DLD1 (cell line): ENCODE results near the gene ZBED4.

Experiments
- in situ Hi-C: cut with HindIII; loops from 2 replicates; pipeline ENCODE4 v1.10.0; 2017; ENCODE audit warnings: low sequenced_read_pairs

ZBED4 gene

DNA sequence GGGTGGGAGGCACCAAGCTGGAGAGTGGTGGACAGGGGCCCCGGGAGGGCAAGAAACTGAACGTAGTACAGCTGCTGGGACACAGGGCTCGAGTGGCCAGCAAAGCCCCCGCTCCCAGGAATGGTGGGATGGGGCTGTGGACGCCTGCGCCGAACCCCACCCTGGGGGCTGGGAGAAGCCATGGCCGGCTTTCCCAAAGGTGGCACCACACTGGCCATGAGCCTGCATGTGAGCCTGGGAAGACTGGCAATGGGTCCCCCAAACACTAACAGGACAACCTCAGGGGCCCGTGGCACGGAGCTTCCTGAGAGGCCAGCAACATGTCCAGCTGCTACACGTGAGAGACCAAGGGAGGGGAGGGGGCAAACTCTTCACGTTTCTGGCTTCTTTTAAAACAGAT, 60.6 kb downstream of the ZBED4 start:
- in situ Hi-C loops: loop anchor here (25.0 kb wide), 1 partner anchor 98 kb away; the partner anchor contains the start of gene IL17REL

DNA sequence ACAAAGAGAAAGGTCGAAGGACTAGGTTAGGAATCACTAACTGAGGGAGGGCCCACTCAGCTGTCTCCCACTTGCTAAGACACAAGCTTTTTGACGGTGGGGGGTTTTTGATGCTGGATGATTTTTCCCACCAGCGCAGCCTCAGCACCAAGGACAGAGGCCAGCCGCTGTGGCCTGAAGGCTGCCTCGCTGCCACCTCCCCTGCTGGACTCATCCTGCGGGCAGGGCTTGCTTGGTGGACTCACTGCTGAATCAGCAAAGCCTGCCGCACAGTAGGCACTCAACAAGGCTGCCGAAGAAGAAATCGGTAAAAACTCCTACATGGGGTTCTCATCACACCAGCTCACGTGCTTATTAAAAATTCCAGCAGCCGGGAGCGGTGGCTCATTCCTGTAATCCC, 62.0 kb downstream of the ZBED4 start:
- in situ Hi-C loops: loop anchor here (25.0 kb wide), 1 partner anchor 97 kb away; the partner anchor contains the start of gene IL17REL

DNA sequence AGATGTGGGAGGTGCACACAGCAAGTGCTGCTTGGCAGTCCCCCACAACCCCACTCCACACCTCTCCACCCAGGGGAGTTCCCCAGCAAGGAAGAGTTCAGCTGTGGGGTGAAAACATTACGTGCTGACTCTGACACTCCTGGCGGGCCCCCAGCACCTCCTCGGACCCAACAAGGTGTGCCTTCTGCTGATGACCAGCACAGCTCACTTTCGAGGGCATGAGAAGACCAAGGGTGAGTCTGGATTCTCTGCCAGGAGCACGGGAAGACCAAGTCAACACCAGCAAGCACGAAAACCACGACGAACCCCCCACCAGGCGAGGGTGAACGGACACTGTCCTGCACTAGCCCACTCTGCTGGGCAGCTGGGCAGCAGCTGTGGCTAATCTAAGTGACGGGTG, 63.2 kb downstream of the ZBED4 start:
- in situ Hi-C loops: loop anchor here (25.0 kb wide), 1 partner anchor 95 kb away; the partner anchor contains the start of gene IL17REL

DNA sequence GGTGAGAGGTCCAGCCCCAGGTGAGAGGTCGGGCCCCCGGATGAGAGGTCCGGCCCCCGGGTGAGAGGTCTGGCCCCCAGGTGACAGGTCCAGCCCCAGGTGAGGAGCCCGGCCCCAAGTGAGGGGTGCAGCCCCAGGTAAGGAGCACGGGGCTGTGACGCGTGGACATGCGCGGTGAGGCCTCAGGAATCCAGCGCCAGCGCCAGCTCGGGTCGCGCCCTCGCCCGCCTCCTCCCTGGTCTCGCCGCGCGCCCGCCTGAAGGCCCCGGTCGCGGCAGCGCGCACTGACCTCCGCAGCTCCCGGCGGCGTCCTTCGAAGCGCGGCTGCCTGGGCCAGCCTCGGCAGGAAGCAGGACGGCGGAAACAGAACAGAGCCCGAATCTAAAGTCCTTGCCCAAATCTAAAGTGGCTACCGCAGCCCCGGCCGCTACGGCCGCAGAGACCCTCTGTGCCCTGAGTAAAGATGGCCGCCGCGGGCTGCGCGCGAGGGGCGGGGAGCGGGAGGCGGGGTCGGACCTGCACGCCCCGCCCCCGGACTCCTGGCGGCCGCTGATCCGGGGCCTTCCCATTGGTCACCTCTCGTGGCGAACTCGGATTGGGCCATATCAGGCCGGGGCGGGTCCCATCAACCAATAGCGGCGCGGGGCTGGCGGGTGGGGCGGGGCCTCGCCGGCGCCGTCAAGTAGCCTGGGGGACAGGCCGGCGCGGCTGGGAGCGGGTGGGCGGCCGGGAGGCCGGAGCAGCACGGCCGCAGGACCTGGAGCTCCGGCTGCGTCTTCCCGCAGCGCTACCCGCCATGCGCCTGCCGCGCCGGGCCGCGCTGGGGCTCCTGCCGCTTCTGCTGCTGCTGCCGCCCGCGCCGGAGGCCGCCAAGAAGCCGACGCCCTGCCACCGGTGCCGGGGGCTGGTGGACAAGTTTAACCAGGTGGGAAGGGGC, 64.6 kb downstream of the ZBED4 start, which contains the start of the genes ALG12 and CRELD2:
TSS of gene ALG12 (minus strand) at position 465 of the 937 bp plus-strand sequence. CDS start 4,673 bp downstream, outside the sequence.
TSS of gene CRELD2 (plus strand) at position 661 of the 937 bp plus-strand sequence. CDS start at position 797, 136 bp downstream.
- in situ Hi-C loops: loop anchor here (25.0 kb wide), 1 partner anchor 94 kb away; the partner anchor contains the start of gene IL17REL

DNA sequence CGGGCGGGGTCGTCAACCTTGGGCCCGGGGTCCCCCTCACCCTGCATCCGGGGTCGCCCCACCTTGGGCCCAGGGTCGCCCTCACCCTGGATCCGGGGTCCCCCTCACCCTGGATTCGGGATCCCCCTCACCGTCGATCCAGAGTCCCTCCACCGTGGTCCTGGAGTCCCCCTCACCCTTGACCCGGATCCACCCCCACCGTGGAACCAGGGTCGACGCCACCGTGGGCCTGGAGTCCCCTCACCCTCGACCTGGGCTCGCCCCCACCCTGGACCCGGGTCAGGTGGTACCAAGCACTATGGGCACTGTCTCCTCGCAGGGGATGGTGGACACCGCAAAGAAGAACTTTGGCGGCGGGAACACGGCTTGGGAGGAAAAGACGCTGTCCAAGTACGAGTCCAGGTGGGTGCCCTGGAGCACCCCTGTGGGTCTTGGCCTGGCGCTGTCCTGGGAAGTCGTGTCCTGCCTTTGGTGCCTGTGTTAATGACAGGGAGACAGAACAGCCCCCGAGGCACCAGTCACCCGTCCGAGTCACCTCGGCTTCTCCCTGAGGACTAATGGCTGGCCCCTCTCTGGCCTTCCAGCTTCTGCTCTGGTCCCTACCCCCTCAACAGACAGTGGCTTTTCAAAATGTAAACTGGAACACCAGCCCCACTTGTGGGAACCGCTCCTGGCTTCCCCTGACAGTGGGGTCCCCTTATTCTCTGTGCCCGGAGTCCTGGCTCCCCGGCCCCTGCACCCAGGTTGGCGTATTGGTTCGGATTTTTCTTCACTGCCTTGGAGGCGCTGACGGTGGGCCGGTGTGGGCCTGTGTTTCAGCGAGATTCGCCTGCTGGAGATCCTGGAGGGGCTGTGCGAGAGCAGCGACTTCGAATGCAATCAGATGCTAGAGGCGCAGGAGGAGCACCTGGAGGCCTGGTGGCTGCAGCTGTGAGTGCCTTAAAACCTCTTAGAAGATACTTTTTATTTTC, 65.6 kb downstream of the ZBED4 start:
- in situ Hi-C loops: loop anchor here (25.0 kb wide), 1 partner anchor 93 kb away; the partner anchor contains the start of gene IL17REL

DNA sequence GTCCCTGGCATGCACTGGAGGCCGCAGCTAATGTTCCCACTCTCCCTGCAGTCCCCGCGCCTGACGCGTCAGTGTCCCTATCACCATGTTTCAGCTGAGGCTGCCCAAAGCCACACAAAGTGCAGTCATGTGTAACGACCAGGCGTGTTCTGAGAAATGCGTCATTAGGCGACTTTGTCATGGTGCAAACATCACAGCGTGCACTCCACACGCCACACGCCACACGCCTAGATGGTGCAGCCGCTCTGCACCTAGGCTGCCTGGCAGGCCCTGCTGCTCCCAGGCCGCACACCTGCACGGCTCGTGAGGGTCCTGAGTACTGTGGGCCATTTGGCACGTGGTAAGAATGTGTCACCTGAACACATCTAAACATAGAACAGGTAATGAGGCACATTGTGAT, 67.2 kb downstream of the ZBED4 start:
- in situ Hi-C loops: loop anchor here (25.0 kb wide), 1 partner anchor 91 kb away; the partner anchor contains the start of gene IL17REL

DNA sequence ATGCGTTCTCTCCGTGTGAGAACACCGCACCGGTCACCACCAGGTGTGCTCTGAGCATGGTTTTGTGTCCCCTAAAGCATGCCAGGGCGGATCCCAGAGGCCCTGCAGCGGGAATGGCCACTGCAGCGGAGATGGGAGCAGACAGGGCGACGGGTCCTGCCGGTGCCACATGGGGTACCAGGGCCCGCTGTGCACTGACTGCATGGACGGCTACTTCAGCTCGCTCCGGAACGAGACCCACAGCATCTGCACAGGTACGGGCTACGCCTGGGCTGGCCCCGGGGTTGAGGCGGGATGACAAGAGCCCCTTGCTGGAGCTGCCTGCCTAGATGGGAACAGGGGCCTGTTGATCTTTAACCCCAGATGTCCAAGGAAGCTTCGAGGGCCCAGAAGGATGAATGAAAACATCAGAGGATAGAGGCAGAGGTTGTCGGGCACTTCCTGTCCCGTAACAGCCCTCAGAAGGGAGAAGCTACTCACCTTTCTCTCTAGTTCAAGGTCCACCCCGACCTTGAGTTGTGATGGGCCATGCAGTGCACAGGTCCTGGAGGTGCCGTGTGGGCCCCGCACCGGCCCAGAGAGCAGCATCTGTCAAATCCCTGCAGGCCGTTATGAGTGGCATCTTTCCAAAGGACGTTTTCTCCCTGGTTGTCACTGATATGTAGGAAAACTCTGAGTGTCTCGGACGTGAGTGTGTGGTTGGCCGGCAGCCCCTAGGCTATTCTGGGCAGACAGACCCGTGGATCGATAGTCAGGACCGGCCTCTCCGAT, 68.0 kb downstream of the ZBED4 start:
- in situ Hi-C loops: loop anchor here (25.0 kb wide), 1 partner anchor 91 kb away; the partner anchor contains the start of gene IL17REL

DNA sequence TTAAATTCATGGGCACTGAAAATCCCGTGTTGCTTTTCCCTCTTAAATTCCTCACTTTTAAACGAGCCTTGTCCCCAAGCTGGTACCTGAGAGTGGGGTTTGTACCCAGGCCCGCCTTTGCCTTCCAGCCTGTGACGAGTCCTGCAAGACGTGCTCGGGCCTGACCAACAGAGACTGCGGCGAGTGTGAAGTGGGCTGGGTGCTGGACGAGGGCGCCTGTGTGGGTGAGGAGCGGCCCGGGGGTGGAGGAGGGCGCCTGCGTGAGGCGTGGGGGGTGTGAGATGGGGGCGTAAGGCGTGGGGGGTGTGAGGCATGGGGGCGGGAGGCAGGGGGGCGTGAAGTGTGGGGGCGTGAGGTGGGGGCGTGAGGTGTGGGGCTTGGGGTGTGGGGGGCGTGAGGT, 68.8 kb downstream of the ZBED4 start:
- in situ Hi-C loops: loop anchor here (25.0 kb wide), 1 partner anchor 90 kb away; the partner anchor contains the start of gene IL17REL

DNA sequence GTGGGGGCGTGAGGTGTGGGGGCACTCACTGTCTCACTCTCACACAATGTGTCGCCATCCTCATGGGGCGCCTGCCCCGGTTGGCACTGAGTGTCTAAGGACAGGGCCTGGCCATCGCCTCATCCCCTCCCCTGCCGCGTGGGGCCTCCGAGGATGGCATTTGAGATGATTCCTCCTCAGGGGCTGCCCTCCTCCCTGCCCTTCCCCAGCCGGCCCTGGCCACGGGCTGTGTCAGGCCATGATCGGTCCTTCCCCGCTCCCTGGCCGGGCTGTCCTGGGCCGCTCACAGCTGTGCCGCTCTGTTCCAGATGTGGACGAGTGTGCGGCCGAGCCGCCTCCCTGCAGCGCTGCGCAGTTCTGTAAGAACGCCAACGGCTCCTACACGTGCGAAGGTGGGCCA, 69.3 kb downstream of the ZBED4 start:
- in situ Hi-C loops: loop anchor here (25.0 kb wide), 1 partner anchor 89 kb away; the partner anchor contains the start of gene IL17REL

DNA sequence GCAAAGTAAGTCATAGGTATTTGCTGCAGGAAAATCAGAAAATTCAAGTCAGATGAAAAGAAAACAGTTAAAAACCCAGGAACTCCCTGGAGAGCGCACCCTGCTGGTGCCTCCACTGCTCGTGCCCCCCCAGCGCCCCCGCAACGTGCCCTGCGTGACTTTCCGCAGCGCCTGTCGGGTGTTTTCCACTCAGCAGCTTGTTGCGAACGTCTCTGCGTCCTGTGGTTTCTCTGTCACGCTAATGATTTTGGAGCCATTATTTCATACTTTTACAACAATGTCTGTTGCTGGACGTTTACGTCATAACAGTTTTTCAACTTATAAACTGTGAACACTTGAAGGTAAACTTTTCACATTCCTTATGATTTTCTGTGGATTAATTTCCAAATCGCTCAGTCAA, 69.8 kb downstream of the ZBED4 start:
- in situ Hi-C loops: loop anchor here (25.0 kb wide), 1 partner anchor 89 kb away; the partner anchor contains the start of gene IL17REL

DNA sequence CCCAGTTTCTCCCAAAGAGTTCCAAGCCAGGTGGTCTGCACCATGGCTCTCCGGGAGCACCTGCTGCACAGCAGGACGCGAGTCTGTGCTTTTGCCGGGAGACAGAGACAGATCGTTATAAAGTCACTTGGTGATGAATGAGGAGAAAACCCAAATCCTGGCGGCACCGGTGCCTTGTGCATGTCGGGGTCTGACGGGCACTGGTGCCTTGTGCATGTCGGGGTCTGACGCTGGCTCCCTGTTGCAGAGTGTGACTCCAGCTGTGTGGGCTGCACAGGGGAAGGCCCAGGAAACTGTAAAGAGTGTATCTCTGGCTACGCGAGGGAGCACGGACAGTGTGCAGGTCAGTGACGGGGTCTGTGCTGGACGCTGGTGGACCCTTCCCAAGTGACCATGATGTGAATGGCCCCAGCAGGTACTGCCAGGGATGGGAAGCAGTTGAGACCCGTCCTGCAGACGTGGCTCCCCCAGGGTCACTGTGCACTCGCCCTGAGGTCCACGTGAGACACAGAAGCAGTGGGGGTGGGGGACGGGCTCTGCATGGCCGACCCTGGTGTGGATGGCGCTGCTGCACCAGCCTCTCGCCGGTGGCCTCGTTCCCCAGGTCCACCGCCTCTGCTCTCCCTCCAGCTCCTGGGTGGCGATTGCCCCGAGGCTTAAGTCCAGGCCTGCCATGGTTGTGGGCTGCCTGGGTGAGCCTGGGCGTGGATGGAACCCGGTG, 70.6 kb downstream of the ZBED4 start:
- in situ Hi-C loops: loop anchor here (25.0 kb wide), 1 partner anchor 88 kb away; the partner anchor contains the start of gene IL17REL

DNA sequence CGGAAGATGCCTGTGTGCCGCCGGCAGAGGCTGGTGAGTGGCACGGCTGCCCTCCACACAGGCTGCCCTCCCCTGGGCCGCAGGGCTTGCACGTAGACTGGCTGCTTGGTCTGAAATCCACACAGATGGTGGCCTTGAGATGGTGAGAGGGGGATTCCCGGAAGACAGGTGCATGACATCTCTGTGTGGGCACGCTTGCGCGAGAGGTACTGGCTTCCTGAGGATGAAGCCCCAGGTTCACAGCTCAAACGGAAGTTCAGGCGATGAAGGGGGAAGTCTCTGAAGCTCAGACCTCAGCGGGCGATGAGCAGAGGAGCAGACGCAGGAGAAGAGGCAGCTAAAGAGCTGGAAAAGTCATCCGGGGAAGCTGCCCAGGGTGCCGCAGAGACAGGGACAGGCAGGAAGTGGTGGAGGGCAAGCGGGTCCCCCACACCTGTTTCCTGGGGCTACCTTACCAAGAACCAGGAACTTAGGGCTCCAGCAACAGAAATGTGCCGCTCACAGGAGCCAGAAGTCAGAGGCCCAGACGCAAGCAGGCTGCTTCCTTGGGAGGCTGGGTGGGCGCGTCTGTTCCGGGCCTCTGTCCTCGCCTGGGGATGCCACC, 72.0 kb downstream of the ZBED4 start:
- in situ Hi-C loops: no loop called here

DNA sequence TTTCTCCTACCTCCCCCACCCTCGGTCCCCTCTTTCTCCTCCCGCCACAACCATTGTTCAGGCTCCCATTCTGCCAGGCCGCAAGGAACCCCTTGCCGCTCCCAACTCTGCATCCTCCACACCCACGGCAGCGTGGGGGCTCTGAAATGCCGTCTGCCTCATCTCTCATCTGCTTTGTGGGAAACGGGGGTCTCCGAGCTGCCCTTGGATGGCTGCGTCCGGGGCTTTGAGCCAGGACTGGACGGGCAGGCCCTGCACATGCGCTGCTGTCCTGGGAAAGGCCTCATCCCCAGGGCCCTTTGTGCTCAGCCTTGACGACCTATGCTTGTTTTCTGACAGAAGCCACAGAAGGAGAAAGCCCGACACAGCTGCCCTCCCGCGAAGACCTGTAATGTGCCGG, 73.3 kb downstream of the ZBED4 start:
- in situ Hi-C loops: no loop called here

DNA sequence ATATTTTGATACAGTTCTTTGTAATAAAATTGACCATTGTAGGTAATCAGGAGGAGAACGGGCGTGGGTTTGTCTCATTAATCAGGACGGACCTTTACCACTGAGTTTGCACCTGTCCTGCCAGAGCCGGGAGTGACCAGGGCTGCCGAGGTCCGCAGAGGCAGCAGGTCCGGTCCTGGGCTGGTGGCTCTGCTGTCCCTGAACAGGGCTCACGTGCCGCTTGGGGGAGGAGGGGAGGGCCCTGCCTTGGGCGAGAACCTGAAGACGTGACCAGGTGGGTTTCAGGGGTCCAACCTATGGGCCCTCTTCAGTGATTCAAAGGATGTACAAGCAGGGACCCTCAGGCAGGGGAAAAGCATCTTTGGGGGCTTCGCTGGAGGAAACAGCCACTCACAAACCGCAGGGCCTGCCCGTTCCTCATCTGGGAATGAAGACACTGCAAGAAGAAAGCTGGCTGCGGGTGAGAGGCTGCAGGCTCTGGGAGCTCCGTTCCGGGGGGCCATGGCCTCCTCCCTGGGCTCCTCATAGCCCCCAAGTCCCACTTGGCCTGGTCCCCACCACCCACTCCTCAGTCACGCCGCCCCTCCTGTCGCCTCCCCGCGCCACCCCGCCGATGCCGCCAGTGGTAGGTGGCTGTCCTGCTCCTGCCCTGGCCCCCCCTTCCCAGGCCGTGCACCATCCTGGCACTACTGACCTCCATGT, 74.0 kb downstream of the ZBED4 start:
- in situ Hi-C loops: no loop called here

DNA sequence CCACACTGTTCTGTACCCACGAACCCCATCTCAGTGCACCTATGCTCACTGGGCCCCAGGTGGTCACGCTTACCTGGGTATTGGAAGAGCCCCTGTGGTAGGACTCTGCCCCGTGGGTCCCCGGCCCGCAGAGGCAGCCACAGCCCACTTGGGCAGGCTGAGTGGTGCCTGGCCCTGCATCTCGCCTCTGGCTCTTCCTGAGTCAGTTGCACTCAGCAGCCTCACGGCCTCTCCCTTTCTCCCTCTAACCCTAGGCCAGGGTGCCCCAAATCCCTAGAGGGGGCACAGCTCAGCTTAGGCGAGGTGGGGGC, 74.5 kb downstream of the ZBED4 start:
- in situ Hi-C loops: no loop called here

DNA sequence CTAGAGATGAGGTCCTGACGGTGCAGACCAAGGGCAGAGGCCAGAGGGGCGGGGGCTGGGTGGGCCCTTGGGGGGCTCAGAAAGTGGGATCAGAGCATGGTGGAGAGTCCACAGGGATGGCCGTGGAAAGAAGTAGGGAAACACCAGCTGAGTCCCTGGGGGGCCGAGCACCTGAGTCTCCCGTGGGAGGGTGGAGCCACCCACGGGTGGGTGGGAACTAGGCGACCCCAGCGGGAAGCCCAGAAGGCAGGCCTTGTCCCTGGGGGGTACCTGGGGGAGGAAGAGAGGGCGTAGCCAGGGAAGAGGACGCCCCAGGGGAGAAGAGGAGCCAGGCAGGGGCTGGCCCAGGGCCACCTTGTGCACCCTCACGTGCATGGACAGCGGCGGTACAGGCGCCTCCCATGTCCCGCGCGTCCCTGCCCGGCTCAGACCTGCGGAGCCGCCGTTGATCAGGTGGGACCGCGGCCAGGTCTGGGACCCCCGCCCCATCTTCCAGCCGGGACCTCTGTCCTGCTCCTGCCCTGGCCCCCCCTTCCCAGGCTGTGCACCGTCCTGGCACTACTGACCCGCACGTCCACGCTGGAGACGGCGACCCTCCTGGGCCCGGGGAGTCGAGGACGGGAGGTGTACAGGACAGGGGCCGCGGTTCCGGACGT, 75.0 kb downstream of the ZBED4 start:
- in situ Hi-C loops: no loop called here

DNA sequence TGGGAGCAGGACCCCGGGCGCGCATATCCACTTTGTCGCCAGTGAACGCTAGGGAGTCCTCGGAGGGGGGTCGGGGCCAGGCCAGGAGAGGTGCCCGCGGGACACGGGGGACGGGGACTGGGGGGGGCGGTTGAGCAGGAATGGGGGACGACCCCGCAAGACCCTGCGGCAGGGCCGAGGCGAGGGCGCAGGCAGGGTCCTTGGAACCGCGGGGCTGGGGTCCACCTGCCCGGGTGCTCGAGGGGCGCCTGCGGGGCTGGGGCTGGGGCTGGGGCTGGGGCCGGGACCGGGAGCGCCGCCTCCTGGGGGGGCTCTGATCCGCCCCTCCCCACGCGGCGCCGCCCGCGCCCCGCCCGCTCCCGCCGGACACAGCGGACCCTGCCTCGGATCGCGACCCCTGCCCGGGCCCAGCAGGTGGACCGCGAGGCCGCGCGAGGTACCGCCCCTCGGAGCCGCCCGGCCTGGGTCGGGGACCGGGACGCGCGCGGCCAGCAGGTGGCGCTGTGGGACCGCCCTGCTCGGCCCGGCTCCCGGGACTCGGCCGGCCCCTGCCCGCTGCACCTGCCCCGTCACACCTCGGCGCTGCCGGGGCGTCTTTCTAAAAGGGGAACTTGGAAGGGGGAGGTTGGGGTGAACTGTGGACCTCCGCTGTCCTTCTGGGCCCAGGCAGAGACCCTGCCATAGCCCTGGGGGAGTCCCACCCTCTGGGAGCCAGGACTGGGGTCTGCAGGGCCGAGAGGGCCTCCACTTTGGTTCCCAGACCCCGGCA, 75.8 kb downstream of the ZBED4 start:
- in situ Hi-C loops: no loop called here
